H1 (cell line): ENCODE measurements around the gene MRM1. TPM values are rescaled to one million over a fixed set of nuclear protein-coding genes. Genes with fewer than 3 reads are reported as not detected.

Source experiments
- CTCF ChIA-PET: fragments of 300-600 bp; sonication (Branson Sonifier 250); formaldehyde crosslinking; loops from one replicate; lab custom pipeline; 2021; ENCODE audit not compliant: partially characterized antibody; lab: Charles Lee
- POLR2A ChIA-PET: fragments of 300-600 bp; sonication (Branson Sonifier 250); formaldehyde crosslinking; loops from one replicate; lab custom pipeline; 2021; ENCODE audit warnings: inconsistent platforms; ENCODE audit not compliant: partially characterized antibody; lab: Charles Lee
- DNase-seq, 2 experiments: peaks; one replicate each; pipeline versions ENCODE4 v3.0.0 to v3.0.0-alpha.2; 2010 to 2022; ENCODE audit warnings: low spot score in 2 of 2, low read depth in 1 of 2, mixed read lengths in 1 of 2
- FAIRE-seq: peaks from 2 replicates; lab custom pipeline; 2011; peaks lifted over from hg19 to GRCh38; lab: Jason Lieb, UNC
- H2AFZ ChIP-seq: 2 replicates; pipeline ENCODE4 v1.8.1; 2012; ENCODE audit warnings: low read length, inconsistent platforms
- H2AK5ac ChIP-seq: 2 replicates; pipeline ENCODE4 v1.6.1; 2013; ENCODE audit warnings: low read depth, low read length
- H2BK120ac ChIP-seq: replicated peaks from 2 replicates; pipeline ENCODE3; 2013; ENCODE audit warnings: low read depth, low read length, inconsistent platforms
- H2BK12ac ChIP-seq: 2 replicates; pipeline ENCODE4 v1.6.1; 2013; ENCODE audit warnings: low read depth, low read length
- H2BK15ac ChIP-seq: 2 replicates; pipeline ENCODE4 v1.6.1; 2013; ENCODE audit warnings: low read length
- H2BK20ac ChIP-seq: 2 replicates; pipeline ENCODE4 v1.6.1; 2013; ENCODE audit warnings: low read length
- H2BK5ac ChIP-seq: 2 replicates; pipeline ENCODE4 v1.6.1; 2013; ENCODE audit warnings: low read depth, low read length
- H3K14ac ChIP-seq: 2 replicates; pipeline ENCODE4 v1.6.1; 2013; ENCODE audit warnings: inconsistent platforms; ENCODE audit not compliant: insufficient read length
- H3K18ac ChIP-seq: 2 replicates; pipeline ENCODE4 v1.6.1; 2013; ENCODE audit warnings: low read length; ENCODE audit errors: extremely low read depth
- H3K23ac ChIP-seq: 2 replicates; pipeline ENCODE4 v1.6.1; 2013; ENCODE audit warnings: inconsistent platforms; ENCODE audit not compliant: insufficient read length
- H3K23me2 ChIP-seq: 2 replicates; pipeline ENCODE4 v1.6.1; 2013; ENCODE audit warnings: low read depth, low read length
- H3K27ac ChIP-seq: 2 replicates; pipeline ENCODE4 v1.6.1; 2011; ENCODE audit warnings: low read depth, low read length, inconsistent platforms
- H3K27me3 ChIP-seq, 4 experiments: replicated peaks in 1 of 4; 1 replicate in 1 of 4; 2 replicates in 3 of 4; pipeline versions ENCODE4 v1.6.1 to v1.8.1; 2011 to 2013; ENCODE audit warnings: low read length in 3 of 4, mild to moderate bottlenecking in 3 of 4, inconsistent platforms in 2 of 4, mixed read lengths in 2 of 4, moderate library complexity in 1 of 4; ENCODE audit not compliant: control insufficient read depth in 3 of 4, insufficient read depth in 3 of 4; ENCODE audit errors: extremely low read depth in 1 of 4
- H3K36me3 ChIP-seq, 4 experiments: 2 replicates each; pipeline versions ENCODE4 v1.6.1 to v1.8.1; 2011 to 2013; ENCODE audit warnings: mild to moderate bottlenecking in 4 of 4, low read length in 3 of 4, moderate library complexity in 2 of 4, control low read depth in 1 of 4, inconsistent platforms in 1 of 4; ENCODE audit not compliant: insufficient read depth in 4 of 4, control insufficient read depth in 2 of 4
- H3K4ac ChIP-seq: replicated peaks from 2 replicates; pipeline ENCODE3; 2013; ENCODE audit warnings: low read length, low read depth, mixed read lengths, inconsistent platforms; ENCODE audit not compliant: insufficient read length
- H3K4me1 ChIP-seq, 4 experiments: replicated peaks in 1 of 4; 1 replicate in 1 of 4; 2 replicates in 3 of 4; pipeline versions ENCODE4 v1.6.1 to v1.8.1; 2011 to 2013; ENCODE audit warnings: low read length in 3 of 4, inconsistent platforms in 2 of 4, mixed read lengths in 1 of 4; ENCODE audit not compliant: insufficient read depth in 4 of 4, control insufficient read depth in 3 of 4
- H3K4me2 ChIP-seq, 2 experiments: 2 replicates each; pipeline versions ENCODE4 v1.6.1 to v1.8.1; 2011 to 2013; ENCODE audit warnings: low read depth in 2 of 2, low read length in 2 of 2, control low read depth in 1 of 2, inconsistent platforms in 1 of 2, mild to moderate bottlenecking in 1 of 2; ENCODE audit not compliant: insufficient read depth in 1 of 2
- H3K4me3 ChIP-seq, 4 experiments: fragments of 200-600, 300-600 bp in 1 of 4; sonication (generic), shearing (Covaris generic), sonication (Bioruptor Twin) in 1 of 4; 2 replicates each; pipeline versions ENCODE4 v1.5.1 to v1.8.1; 2011 to 2016; ENCODE audit warnings: low read length in 4 of 4, low read depth in 3 of 4, control low read depth in 2 of 4, inconsistent platforms in 2 of 4, mild to moderate bottlenecking in 2 of 4, mixed read lengths in 1 of 4, moderate library complexity in 1 of 4; ENCODE audit not compliant: insufficient read depth in 2 of 4; ENCODE audit errors: extremely low read depth in 1 of 4
- H3K56ac ChIP-seq: replicated peaks from 2 replicates; pipeline ENCODE3; 2013; ENCODE audit warnings: low read depth, mild to moderate bottlenecking, mixed read lengths, low read length, inconsistent platforms; ENCODE audit not compliant: insufficient read length
- H3K79me1 ChIP-seq: 2 replicates; pipeline ENCODE4 v1.6.1; 2013; ENCODE audit warnings: low read depth, low read length, control low read depth
- H3K79me2 ChIP-seq, 2 experiments: 2 replicates each; pipeline versions ENCODE4 v1.6.1 to v1.8.1; 2012 to 2013; ENCODE audit warnings: low read length in 2 of 2, mild to moderate bottlenecking in 2 of 2, inconsistent platforms in 1 of 2; ENCODE audit not compliant: insufficient read depth in 2 of 2, control insufficient read depth in 1 of 2
- H3K9ac ChIP-seq, 4 experiments: replicated peaks in 1 of 4; 1 replicate in 1 of 4; 2 replicates in 3 of 4; pipeline versions ENCODE4 v1.6.1 to v1.8.1; 2011 to 2013; ENCODE audit warnings: low read depth in 3 of 4, low read length in 3 of 4, control low read depth in 2 of 4, mild to moderate bottlenecking in 2 of 4, moderate library complexity in 2 of 4, inconsistent platforms in 1 of 4; ENCODE audit errors: extremely low read depth in 1 of 4
- H3K9me3 ChIP-seq, 2 experiments: 2 replicates each; pipeline versions ENCODE4 v1.6.1 to v1.8.1; 2012 to 2013; ENCODE audit warnings: mild to moderate bottlenecking in 2 of 2, moderate library complexity in 2 of 2, control low read depth in 1 of 2, inconsistent platforms in 1 of 2, low read depth in 1 of 2, low read length in 1 of 2, mixed read lengths in 1 of 2; ENCODE audit not compliant: insufficient read depth in 2 of 2
- H4K20me1 ChIP-seq, 2 experiments: replicated peaks in 1 of 2; 2 replicates each; pipeline versions ENCODE3 to v1.8.1; 2011 to 2013; ENCODE audit warnings: inconsistent platforms in 2 of 2, low read length in 2 of 2, mild to moderate bottlenecking in 1 of 2; ENCODE audit not compliant: insufficient read depth in 2 of 2, control insufficient read depth in 1 of 2
- H4K5ac ChIP-seq: 2 replicates; pipeline ENCODE4 v1.6.1; 2013; ENCODE audit warnings: low read length, low read depth, mixed read lengths, inconsistent platforms; ENCODE audit not compliant: insufficient read length
- H4K8ac ChIP-seq: 2 replicates; pipeline ENCODE4 v1.8.0; 2013; ENCODE audit warnings: mild to moderate bottlenecking, moderate library complexity, low read length, inconsistent platforms; ENCODE audit not compliant: insufficient read depth; ENCODE audit errors: extremely low read depth
- H4K91ac ChIP-seq: replicated peaks from 2 replicates; pipeline ENCODE3; 2013; ENCODE audit warnings: low read length, mixed read lengths, inconsistent platforms; ENCODE audit not compliant: insufficient read length
- CBX8 ChIP-seq: fragments of 300-800, 300-1000 bp; sonication (generic); IDR thresholded peaks from 2 replicates; pipeline ENCODE4 v1.7.1; 2016; ENCODE audit warnings: low read depth, low read length, borderline replicate concordance
- CHD1 ChIP-seq: IDR thresholded peaks from 2 replicates; pipeline ENCODE4 v1.6.1; 2012; ENCODE audit warnings: low read depth, low read length, improper control_type of control experiment
- EGR1 ChIP-seq: IDR thresholded peaks from 2 replicates; pipeline ENCODE4 v1.6.1; 2011; ENCODE audit warnings: low read depth, low read length, borderline replicate concordance
- HDAC6 ChIP-seq: IDR thresholded peaks from one replicate; pipeline ENCODE4 v1.7.1; 2012; ENCODE audit warnings: low read depth, mild to moderate bottlenecking, inconsistent platforms, low read length, moderate library complexity
- POU5F1 ChIP-seq: IDR thresholded peaks from 2 replicates; pipeline ENCODE4 v1.6.1; 2011; ENCODE audit warnings: low read depth, mild to moderate bottlenecking, low read length, moderate library complexity
- RFX5 ChIP-seq: IDR thresholded peaks from 2 replicates; pipeline ENCODE4 v1.6.1; 2011; ENCODE audit warnings: low read depth, low read length, improper control_type of control experiment, borderline replicate concordance
- SIN3A ChIP-seq, 2 experiments: IDR thresholded peaks in 1 of 2; conservative IDR thresholded peaks in 1 of 2; 2 replicates each; pipeline ENCODE4 v1.6.1; 2011 to 2012; ENCODE audit warnings: low read length in 2 of 2, improper control_type of control experiment in 1 of 2, low read depth in 1 of 2, mild to moderate bottlenecking in 1 of 2
- SIX5 ChIP-seq: IDR thresholded peaks from 2 replicates; pipeline ENCODE4 v1.6.1; 2011; ENCODE audit warnings: mild to moderate bottlenecking, low read depth, low read length
- TAF1 ChIP-seq: IDR thresholded peaks from 2 replicates; pipeline ENCODE4 v1.6.1; 2011; ENCODE audit warnings: mild to moderate bottlenecking, low read depth, low read length
- TAF7 ChIP-seq: optimal IDR thresholded peaks from 2 replicates; pipeline ENCODE3; 2011; ENCODE audit warnings: low read depth, mild to moderate bottlenecking, inconsistent platforms, low read length, moderate library complexity, borderline replicate concordance
- TEAD4 ChIP-seq: IDR thresholded peaks from 2 replicates; pipeline ENCODE4 v1.6.1; 2012; ENCODE audit warnings: low read depth, low read length, inconsistent platforms, mixed read lengths
- USF2 ChIP-seq: IDR thresholded peaks from 2 replicates; pipeline ENCODE4 v1.6.1; 2011; ENCODE audit warnings: low read length, improper control_type of control experiment
- WGBS, 2 experiments: shearing (Covaris generic) in 1 of 2; methylation state at CpG; one replicate each; pipeline versions ENCODE4 v1.1.6 to v1.1.7; 2013 to 2015; ENCODE audit warnings: low lambda C conversion rate in 2 of 2, mixed read lengths in 2 of 2, inconsistent platforms in 1 of 2, low coverage in 1 of 2, missing lambda C conversion rate in 1 of 2; ENCODE audit not compliant: insufficient replicate concordance in 2 of 2, insufficient coverage in 1 of 2, insufficient read length in 1 of 2; ENCODE audit errors: extremely low coverage in 1 of 2, missing lambda C conversion rate in 1 of 2; 5-methylcytosine and 5-hydroxymethylcytosine counted together
- polyA plus RNA-seq, 7 experiments: library from polyadenylated mRNA; depleted of rRNA in 3 of 7; stranded (reverse) in 5 of 7; unstranded in 2 of 7; fragments of >200 nt in 5 of 7; fragments of 200-250 nt in 2 of 7; gene quantifications; 1 replicate in 5 of 7; 2 replicates in 1 of 7; 4 replicates in 1 of 7; pipeline versions ENCODE4 v1.2.1 to v1.2.3, GENCODE V29; 2011 to 2013; ENCODE audit warnings: missing spikeins in 2 of 7, mixed read lengths in 2 of 7
- total RNA-seq: library from RNA; stranded (reverse); fragmentation: NEBNext Ultra II Directional; extraction: Animal tissue kit (Norgen Biotek cat#: 25700); gene quantifications from 2 replicates; pipeline ENCODE4 v1.2.1, GENCODE V29; 2021

The MRM1 gene
- total and polyA plus RNA-seq, 2 of the 8 experiments (the other 6 are each of a cell fraction or from before 2014, with no cell fraction given): 9.9 to 11.2 TPM

GRCh38 chr17:36597226-36597625, 4.2 kb upstream of the MRM1 start:
- H3K79me1 ChIP-seq: peaks cover 3% of the 10 kb centered on the region; the same call in 1 of the 2 replicates
- no peak overlapping the region for H3K4me2 ChIP-seq
- no peak overlapping the region for H2AFZ ChIP-seq
- no peak overlapping the region for H3K4me3 ChIP-seq
- H4K5ac ChIP-seq: no peak overlapping the region
- H3K27me3 ChIP-seq: no peaks in the 10 kb centered on the region
- H2BK15ac ChIP-seq: no peak overlapping the region
- no peak overlapping the region for H2BK120ac ChIP-seq
- peaks cover 7% of the 10 kb centered on the region for H3K23me2 ChIP-seq
- H2BK12ac ChIP-seq: no peak overlapping the region
- H2BK5ac ChIP-seq: no peak overlapping the region
- H3K9ac ChIP-seq: no peak overlapping the region
- no peak overlapping the region for H3K4ac ChIP-seq
- H2AK5ac ChIP-seq: no peak overlapping the region
- peaks cover 5 to 16% of the 10 kb centered on the region in 2 experiments; a peak in 3 of 4 replicates for H3K79me2 ChIP-seq
- no peak overlapping the region for H3K23ac ChIP-seq
- DNase-seq (no peak), FAIRE-seq (no peak)
- H3K36me3 ChIP-seq: peaks cover 0 to 3% (median 2%) of the 10 kb centered on the region in 4 experiments; a peak in 3 of 8 replicates
- no peak overlapping the region for H3K14ac ChIP-seq
- ChIA-PET POLR2A (interaction anchor here (0.7 to 1.6 kb wide), 2 partner anchors 15 to 62 kb away, joined by 3 to 5 read pairs; partner anchors contain the start of genes MYO19 and PIGW), CTCF (interaction anchor here (1.8 kb wide), 1 partner anchor 14 kb away, joined by 4 read pairs; no protein-coding TSS in a partner anchor)
- no peak overlapping the region for H4K91ac ChIP-seq
- H4K20me1 ChIP-seq: peaks cover 0 to 4% of the 10 kb centered on the region in 2 experiments
- TF ChIP-seq TAF1 (no peak), TEAD4 (no peak), CHD1 (no peak), EGR1 (no peak), SIX5 (no peak), RFX5 (no peak), USF2 (no peak), CBX8 (no peak), TAF7 (no peak), SIN3A (conservative IDR thresholded peaks at IDR 0.05 in 1 of 2, IDR thresholded peaks at IDR 0.05 in 1 of 2; ENCODE audit: low read depth in 1 of 2, low read length in 2 of 2) (no peak), HDAC6 (no peak), POU5F1 (no peak)
- TF ChIP-seq, all 59 proteins: peak for 0
- no peak overlapping the region for H3K18ac ChIP-seq
- no peak overlapping the region for H3K56ac ChIP-seq
- H3K27ac ChIP-seq: no peak overlapping the region
- peaks cover 6 to 25% (median 11%) of the 10 kb centered on the region in 4 experiments for H3K4me1 ChIP-seq
- H2BK20ac ChIP-seq: no peak overlapping the region
- 96% methylated on average over 6 of the region's 6 CpGs; no CpG with 5 or more reads in 1 of the 2 experiments for WGBS, 2 experiments
- H3K9me3 ChIP-seq: no peaks in the 10 kb centered on the region
- H4K8ac ChIP-seq: no peak overlapping the region
